NCI-H2227 (cell line): ENCODE measurements around the gene FOXL2NB.
A peak's percentile ranks its signal among the peaks of the same experiment; 100 is the strongest.

Experiments used
- DNase-seq: peaks from one replicate; lab custom pipeline; 2025; ENCODE audit not compliant: unreplicated experiment; lab: John Stamatoyannopoulos, UW

The FOXL2NB gene

DNA sequence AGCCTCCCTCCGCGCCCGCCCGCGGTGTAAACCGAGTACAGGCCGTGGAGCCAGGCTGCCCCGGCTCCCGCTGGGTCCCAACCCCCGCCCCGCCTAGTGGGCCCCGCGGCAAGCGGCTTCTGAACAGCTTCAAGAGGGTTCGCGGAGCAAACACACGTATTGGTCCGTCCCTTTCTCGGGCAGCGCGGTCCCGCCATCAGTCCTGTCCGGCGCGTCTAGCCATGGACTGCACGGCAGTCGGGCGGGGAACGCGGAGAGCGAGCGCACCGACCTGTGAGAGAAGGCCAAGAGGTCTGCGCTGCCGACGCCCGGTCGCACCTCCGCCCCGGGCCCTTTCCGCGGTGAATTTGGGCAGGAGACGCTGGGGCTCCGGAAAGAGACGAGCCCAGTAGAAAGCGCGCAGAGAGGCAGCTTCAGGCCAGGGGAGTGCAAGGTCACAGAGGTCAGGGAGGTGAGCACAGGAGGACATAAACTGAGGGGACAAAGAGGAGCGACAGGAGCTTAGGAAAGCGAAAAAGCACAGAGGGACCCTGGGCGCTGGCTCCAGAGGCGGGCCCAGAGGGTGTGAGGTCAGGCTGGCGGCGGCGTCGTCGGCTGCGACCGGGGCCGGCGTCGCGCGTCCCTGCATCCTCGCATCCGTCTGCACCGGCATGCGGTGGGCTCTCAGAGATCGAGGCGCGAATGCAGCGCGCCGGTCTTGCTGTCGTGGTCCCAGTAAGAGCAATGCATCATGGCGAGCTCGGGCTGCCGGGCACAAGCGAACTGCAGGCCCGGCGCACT lies 1.9 kb upstream of the FOXL2NB start:
- DNase-seq = peak; percentile 11

- peak; percentile 25 for DNase-seq
Observed at GRCh38 chr3:138945709-138946662, 1.0 kb upstream of the FOXL2NB start.

- no peak for DNase-seq
Observed at GRCh38 chr3:138947495-138948121, 591 bp downstream of the FOXL2NB start.

- DNase-seq = no peak
Observed at GRCh38 chr3:138948371-138949001, 1.5 kb downstream of the FOXL2NB start.

DNA sequence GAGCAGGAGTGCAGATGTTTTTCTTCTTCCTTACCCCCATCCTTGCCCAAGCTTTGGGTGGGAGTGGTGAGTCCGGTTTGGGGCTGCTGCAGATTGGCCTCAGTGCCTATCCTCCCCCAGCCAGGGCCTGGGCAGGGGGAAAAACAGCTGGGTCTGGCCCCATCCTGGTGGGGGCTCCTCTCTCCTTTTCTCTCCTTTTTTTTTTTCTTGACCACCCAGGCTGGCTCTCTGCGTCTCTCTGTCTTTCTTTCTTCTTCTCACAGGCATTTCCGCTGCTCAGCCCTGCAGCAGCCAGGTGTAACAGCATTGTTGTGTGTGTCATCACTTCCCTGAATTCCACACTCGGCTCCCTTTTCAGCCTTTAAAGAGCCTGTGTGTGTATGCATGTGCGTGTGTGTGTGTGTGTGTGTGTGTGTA lies 2.0 kb downstream of the FOXL2NB start:
- no peak for DNase-seq

- DNase-seq = no peak
Observed at GRCh38 chr3:138949445-138950005, 2.5 kb downstream of the FOXL2NB start.

GRCh38 chr3:138950006-138950644 lies 3.1 kb downstream of the FOXL2NB start:
- peak; percentile 26 for DNase-seq

DNA sequence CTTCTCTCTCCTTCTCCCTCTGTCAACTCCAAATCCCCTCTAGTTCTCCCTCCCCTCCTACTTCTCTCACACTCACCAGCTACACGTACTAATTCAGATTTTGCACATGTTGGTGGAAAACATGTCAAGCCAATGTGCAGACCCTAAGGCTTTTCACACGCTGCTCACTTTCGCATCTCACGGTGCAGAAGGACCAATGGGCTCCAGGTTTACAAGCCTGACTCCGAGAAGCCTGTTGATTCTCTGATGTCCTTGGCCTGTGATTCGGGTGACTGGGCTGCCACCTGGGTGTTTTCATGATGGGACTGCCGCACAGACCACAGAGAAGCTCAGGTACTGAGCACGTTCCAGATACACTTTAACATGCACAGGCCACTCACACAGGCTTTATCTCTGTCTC lies 3.7 kb downstream of the FOXL2NB start:
- DNase-seq = no peak

DNA sequence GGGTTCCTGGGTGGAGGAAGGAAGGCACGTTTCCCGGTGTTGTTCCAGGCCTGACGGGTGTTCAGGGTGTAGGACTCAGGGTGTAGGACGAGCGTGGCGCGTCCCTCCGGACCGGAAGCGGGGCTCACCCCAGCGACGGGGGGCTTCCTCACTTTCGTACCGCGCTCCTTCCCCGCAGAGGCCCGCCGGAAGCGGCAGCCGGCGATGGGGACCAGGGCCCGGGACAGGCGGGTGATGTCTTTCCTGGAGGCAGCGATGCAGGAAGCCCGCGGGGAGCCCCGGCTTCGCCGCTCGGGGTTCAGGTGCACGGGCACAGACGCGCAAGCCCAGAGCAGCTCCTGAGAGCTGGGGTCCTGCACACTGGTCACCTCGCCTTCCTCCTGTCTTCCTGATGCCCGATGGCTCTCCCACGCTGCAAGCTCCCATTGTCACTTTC lies 13.4 kb downstream of the FOXL2NB start:
- no peak for DNase-seq

- no peak for DNase-seq
Observed at GRCh38 chr3:138962854-138963560, 16.0 kb downstream of the FOXL2NB start.

GRCh38 chr3:138964264-138964663 lies 17.2 kb downstream of the FOXL2NB start:
- DNase-seq = no peak

GRCh38 chr3:138964923-138965322 lies 17.9 kb downstream of the FOXL2NB start:
- DNase-seq = no peak

GRCh38 chr3:138971766-138972320 lies 24.8 kb downstream of the FOXL2NB start:
- DNase-seq = no peak

DNA sequence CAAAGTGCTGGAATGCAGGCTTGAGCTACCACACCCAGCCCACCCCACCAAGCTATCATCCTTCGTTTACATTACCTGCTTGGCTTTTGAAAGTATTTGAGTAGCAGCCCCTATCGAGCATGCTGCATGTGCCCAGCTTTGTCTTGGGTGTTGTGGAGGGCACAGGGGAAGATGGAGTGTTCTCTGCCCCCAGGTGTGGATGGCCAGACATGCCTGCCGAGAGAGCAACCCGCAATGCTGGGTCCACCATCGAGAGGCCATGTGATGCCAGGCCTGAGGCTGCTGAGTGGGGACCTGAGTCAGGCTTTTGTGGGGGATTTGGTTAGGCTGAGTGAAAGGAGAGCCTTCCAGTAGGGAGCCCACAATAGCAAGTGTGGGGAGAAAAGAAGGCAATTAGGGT lies 25.9 kb downstream of the FOXL2NB start:
- no peak for DNase-seq

- DNase-seq = no peak
Observed at GRCh38 chr3:138974462-138974861, 27.4 kb downstream of the FOXL2NB start.

DNA sequence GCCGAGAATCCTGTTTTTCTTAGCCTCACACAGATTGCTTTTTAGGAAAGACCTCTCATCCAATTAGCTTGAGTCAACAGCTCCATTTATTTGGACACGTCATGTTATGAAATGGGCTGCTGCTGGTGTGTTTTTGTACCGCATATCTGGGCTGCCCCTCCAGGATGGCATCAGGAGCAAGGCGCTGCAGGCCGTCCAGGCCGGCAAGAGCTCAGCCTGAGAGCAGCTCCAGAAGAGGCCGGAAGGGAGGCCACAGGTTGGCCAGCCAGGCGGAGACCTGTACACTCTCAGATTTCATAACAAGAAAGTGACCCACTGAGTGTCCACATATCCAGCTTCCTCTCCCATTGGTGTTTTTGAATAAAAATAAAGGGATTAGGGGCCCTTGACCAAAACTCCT lies 28.3 kb downstream of the FOXL2NB start:
- DNase-seq = no peak

DNA sequence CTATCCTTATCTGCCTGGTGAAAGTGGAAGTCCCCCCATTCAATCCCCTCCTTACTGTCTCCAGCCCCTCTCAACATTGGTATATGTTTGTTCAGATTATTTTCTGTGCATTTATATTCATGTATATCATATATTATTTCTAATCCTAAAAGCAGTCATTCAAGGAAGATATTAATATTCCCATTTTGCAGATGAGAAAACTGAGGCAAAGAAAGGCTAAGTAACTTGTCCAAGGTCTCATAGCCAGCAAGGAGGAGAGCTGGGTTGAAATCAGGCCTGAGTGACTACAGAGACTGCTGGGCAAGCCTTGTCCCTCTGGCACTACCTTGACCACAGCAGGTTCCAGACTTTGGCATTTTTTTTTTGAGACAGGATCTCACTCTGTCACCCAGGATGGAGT lies 29.0 kb downstream of the FOXL2NB start:
- DNase-seq = no peak

DNA sequence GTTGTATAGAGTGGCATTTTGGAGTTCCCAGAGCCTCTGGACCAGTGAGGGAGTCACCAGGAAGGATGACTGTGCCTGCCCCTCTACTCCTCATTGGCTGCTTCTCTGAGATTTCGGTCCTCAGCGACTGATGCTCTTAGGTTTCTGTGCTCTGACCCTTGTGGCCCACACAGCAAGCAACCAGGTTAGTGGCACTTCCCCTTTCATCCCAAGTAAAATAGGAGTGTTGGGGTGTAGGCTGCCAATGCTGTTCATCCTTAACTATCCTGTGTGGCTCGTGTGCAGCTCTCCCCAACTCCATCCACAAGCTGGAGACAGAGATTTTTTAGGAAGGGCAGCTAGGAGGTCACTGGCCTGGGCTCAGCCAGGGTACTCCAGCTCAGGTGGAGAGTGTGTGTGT lies 37.8 kb downstream of the FOXL2NB start:
- DNase-seq = no peak

- no peak for DNase-seq
Observed at GRCh38 chr3:138985932-138986331, 38.9 kb downstream of the FOXL2NB start.
